H9 (cell line): ENCODE measurements around the gene ZNF205. TPM values are rescaled to one million over a fixed set of nuclear protein-coding genes. Genes with fewer than 3 reads are reported as not detected.

ENCODE experiments used
- DNase-seq: peaks from one replicate; pipeline ENCODE4 v3.0.0-alpha.2; 2017
- H2AFZ ChIP-seq: one replicate; pipeline ENCODE4 v1.6.1; 2013; ENCODE audit warnings: mild to moderate bottlenecking, low read length, control low read depth, moderate library complexity
- H2AK5ac ChIP-seq: 2 replicates; pipeline ENCODE4 v1.6.1; 2013; ENCODE audit warnings: low read length, control low read depth, mixed read lengths; ENCODE audit not compliant: insufficient read length
- H2BK120ac ChIP-seq: one replicate; pipeline ENCODE4 v1.6.1; 2013; ENCODE audit warnings: low read depth, mild to moderate bottlenecking, low read length, control low read depth, inconsistent platforms; ENCODE audit not compliant: poor library complexity, severe bottlenecking
- H2BK12ac ChIP-seq: 2 replicates; pipeline ENCODE4 v1.6.1; 2013; ENCODE audit warnings: low read length, control low read depth, mixed read lengths, low read depth; ENCODE audit not compliant: insufficient read length
- H2BK15ac ChIP-seq: 2 replicates; pipeline ENCODE4 v1.6.1; 2013; ENCODE audit warnings: low read depth, low read length, control low read depth
- H2BK20ac ChIP-seq: one replicate; pipeline ENCODE4 v1.6.1; 2013; ENCODE audit warnings: low read depth, mild to moderate bottlenecking, low read length, control low read depth, inconsistent platforms; ENCODE audit not compliant: poor library complexity, severe bottlenecking
- H2BK5ac ChIP-seq: 2 replicates; pipeline ENCODE4 v1.6.1; 2013; ENCODE audit warnings: low read length, control low read depth, mixed read lengths; ENCODE audit not compliant: insufficient read length
- H3K14ac ChIP-seq: 2 replicates; pipeline ENCODE4 v1.6.1; 2013; ENCODE audit warnings: low read length, control low read depth; ENCODE audit not compliant: insufficient read depth
- H3K18ac ChIP-seq: 2 replicates; pipeline ENCODE4 v1.6.1; 2013; ENCODE audit warnings: low read depth, mild to moderate bottlenecking, mixed read lengths, low read length, control low read depth; ENCODE audit not compliant: insufficient read length
- H3K23ac ChIP-seq: 2 replicates; pipeline ENCODE4 v1.6.1; 2013; ENCODE audit warnings: low read length, control low read depth, mixed read lengths, low read depth; ENCODE audit not compliant: insufficient read length
- H3K23me2 ChIP-seq: 2 replicates; pipeline ENCODE4 v1.6.1; 2013; ENCODE audit warnings: low read depth, mild to moderate bottlenecking, mixed read lengths, low read length, control low read depth; ENCODE audit not compliant: insufficient read length, poor library complexity, severe bottlenecking
- H3K27ac ChIP-seq: 2 replicates; pipeline ENCODE4 v1.5.1; 2013; ENCODE audit warnings: low read length, control low read depth, mixed read lengths, low read depth; ENCODE audit not compliant: insufficient read length
- H3K27me3 ChIP-seq: 2 replicates; pipeline ENCODE4 v1.6.1; 2013; ENCODE audit warnings: low read length, control low read depth, inconsistent platforms; ENCODE audit not compliant: insufficient read depth
- H3K4ac ChIP-seq: 2 replicates; pipeline ENCODE4 v1.6.1; 2013; ENCODE audit warnings: low read depth, mild to moderate bottlenecking, control low read depth, inconsistent platforms, low read length, moderate library complexity
- H3K4me1 ChIP-seq: 2 replicates; pipeline ENCODE4 v1.6.1; 2013; ENCODE audit warnings: low read length, control low read depth, inconsistent platforms; ENCODE audit not compliant: insufficient read depth
- H3K4me2 ChIP-seq: 2 replicates; pipeline ENCODE4 v1.6.1; 2013; ENCODE audit warnings: low read length, control low read depth, mixed read lengths; ENCODE audit not compliant: insufficient read length, insufficient read depth
- H3K56ac ChIP-seq: 2 replicates; pipeline ENCODE4 v1.6.1; 2013; ENCODE audit warnings: low read depth, mild to moderate bottlenecking, mixed read lengths, low read length, control low read depth; ENCODE audit not compliant: insufficient read length
- H3K79me1 ChIP-seq: 2 replicates; pipeline ENCODE4 v1.6.1; 2013; ENCODE audit warnings: low read depth, mild to moderate bottlenecking, moderate library complexity, low read length, control low read depth, inconsistent platforms; ENCODE audit not compliant: insufficient read depth, poor library complexity, severe bottlenecking
- H3K79me2 ChIP-seq: 2 replicates; pipeline ENCODE4 v1.6.1; 2013; ENCODE audit warnings: low read length, control low read depth, inconsistent platforms; ENCODE audit not compliant: insufficient read depth
- H3K9ac ChIP-seq: 2 replicates; pipeline ENCODE4 v1.6.1; 2013; ENCODE audit warnings: low read length, control low read depth, mixed read lengths; ENCODE audit not compliant: insufficient read length; ENCODE audit errors: extremely low read depth
- H3K9me3 ChIP-seq: one replicate; pipeline ENCODE4 v1.6.1; 2013; ENCODE audit warnings: low read depth, low read length, inconsistent platforms; ENCODE audit not compliant: control insufficient read depth
- H3T11ph ChIP-seq: one replicate; pipeline ENCODE4 v1.6.1; 2013; ENCODE audit warnings: mild to moderate bottlenecking, low read length, control low read depth, inconsistent platforms
- H4K20me1 ChIP-seq: one replicate; pipeline ENCODE4 v1.6.1; 2013; ENCODE audit not compliant: control insufficient read depth, insufficient read length, insufficient read depth
- H4K5ac ChIP-seq: 2 replicates; pipeline ENCODE4 v1.6.1; 2013; ENCODE audit warnings: low read depth, mild to moderate bottlenecking, mixed read lengths, low read length, control low read depth; ENCODE audit not compliant: insufficient read length
- H4K8ac ChIP-seq: replicated peaks from 2 replicates; pipeline ENCODE4 v1.6.1; 2013; ENCODE audit warnings: low read length, control low read depth, mixed read lengths, low read depth; ENCODE audit not compliant: insufficient read length
- H4K91ac ChIP-seq: 2 replicates; pipeline ENCODE4 v1.6.1; 2013; ENCODE audit warnings: low read depth, mild to moderate bottlenecking, moderate library complexity, mixed read lengths, low read length, control low read depth; ENCODE audit not compliant: insufficient read length
- H3K27ac Mint-ChIP-seq, 3 experiments: 2 replicates in 2 of 3; 3 replicates in 1 of 3; pipeline ENCODE4 v1.8.0; 2020 to 2021; ENCODE audit warnings: mixed read lengths in 3 of 3, mild to moderate bottlenecking in 1 of 3, moderate library complexity in 1 of 3
- H3K27me3 Mint-ChIP-seq: 2 replicates; pipeline ENCODE4 v1.8.0; 2021; ENCODE audit warnings: low read depth, mild to moderate bottlenecking, moderate library complexity, mixed read lengths
- H3K36me3 Mint-ChIP-seq, 3 experiments: 2 replicates in 2 of 3; 3 replicates in 1 of 3; pipeline ENCODE4 v1.8.0; 2020 to 2021; ENCODE audit warnings: low read depth in 3 of 3, mixed read lengths in 3 of 3; ENCODE audit not compliant: insufficient read depth in 1 of 3
- H3K4me1 Mint-ChIP-seq, 2 experiments: 2 replicates each; pipeline ENCODE4 v1.8.0; 2020; ENCODE audit warnings: mixed read lengths in 2 of 2
- H3K4me3 Mint-ChIP-seq, 2 experiments: 2 replicates in 1 of 2; 3 replicates in 1 of 2; pipeline ENCODE4 v1.8.0; 2020 to 2021; ENCODE audit warnings: mild to moderate bottlenecking in 2 of 2, mixed read lengths in 2 of 2, moderate library complexity in 1 of 2
- H3K9me3 Mint-ChIP-seq, 2 experiments: 2 replicates in 1 of 2; 3 replicates in 1 of 2; pipeline ENCODE4 v1.8.0; 2020; ENCODE audit warnings: mild to moderate bottlenecking in 2 of 2, mixed read lengths in 2 of 2, moderate library complexity in 1 of 2
- CTCF ChIP-seq: fragments of 200-600 bp; sonication (generic); conservative IDR thresholded peaks from 3 replicates; pipeline ENCODE4 v1.8.0; 2021; ENCODE audit warnings: antibody characterized with exemption, mild to moderate bottlenecking
- WGBS: extraction: QIAGEN DNeasy Blood & Tissue Kit; methylation state at CpG from one replicate; pipeline ENCODE4 v1.1.7; 2013; ENCODE audit warnings: missing lambda C conversion rate, low lambda C conversion rate, mixed read lengths; ENCODE audit not compliant: insufficient read length; ENCODE audit errors: extremely low coverage; 5-methylcytosine and 5-hydroxymethylcytosine counted together
- total RNA-seq: library from RNA; stranded (reverse); gene quantifications from 2 replicates; pipeline ENCODE4 v1.2.1, GENCODE V29; 2021

Gene ZNF205
- total RNA-seq, 1 experiment from 2014 or later, result 16.8 TPM

- Histone ChIP-seq H3K4ac (no peak overlapping the region), H2BK20ac (no peak overlapping the region), H3K27me3 (no peaks in the 10 kb centered on the region), H3K4me2 (no peak overlapping the region), H3K79me1 (no peaks in the 10 kb centered on the region), H3K56ac (no peak overlapping the region), H2AK5ac (no peak overlapping the region), H4K5ac (no peak overlapping the region), H2BK5ac (no peak overlapping the region), H3K9me3 (no peaks in the 10 kb centered on the region), H3T11ph (no peak overlapping the region), H2BK120ac (no peak overlapping the region), H2BK12ac (no peak overlapping the region), H3K27ac (no peak overlapping the region), H3K79me2 (no peaks in the 10 kb centered on the region), H3K23ac (no peak overlapping the region), H3K4me1 (peaks cover 3% of the 10 kb centered on the region; the same call in 1 of the 2 replicates), H2BK15ac (no peak overlapping the region), H3K14ac (no peak overlapping the region), H4K20me1 (no peaks in the 10 kb centered on the region), H2AFZ (no peak overlapping the region), H3K18ac (no peak overlapping the region), H4K8ac (no peak overlapping the region), H4K91ac (no peak overlapping the region), H3K23me2 (peaks cover 13% of the 10 kb centered on the region), H3K9ac (no peak overlapping the region)
- peak overlapping the region; percentile 85 to 92 for H3K4me3 Mint-ChIP-seq
- DNase-seq, result no peak
- no peak for TF ChIP-seq CTCF
- peaks cover 5 to 29% (median 24%) of the 10 kb centered on the region in 3 experiments for H3K36me3 Mint-ChIP-seq
- H3K4me1 Mint-ChIP-seq, result peaks cover 30 to 41% of the 10 kb centered on the region in 2 experiments
- H3K9me3 Mint-ChIP-seq, result no peaks in the 10 kb centered on the region
- H3K27me3 Mint-ChIP-seq, result no peaks in the 10 kb centered on the region; the same call in 1 of the 2 replicates
- H3K27ac Mint-ChIP-seq, result peak overlapping the region in 1 of 3 experiments; percentile 96; a peak in 1 of 7 replicates
- WGBS, result no CpG with 5 or more reads among the region's 8 CpGs
Observed at GRCh38 chr16:3122926-3123570, 10.7 kb downstream of the ZNF205 start.
